NCI-H1436 treated with DMSO at 0.1 percent for 48 hours (cell line): ENCODE results near the gene GTF2H1.

Experiments
- DNase-seq: peaks from one replicate; lab custom pipeline; 2025; lab: John Stamatoyannopoulos, UW

Gene GTF2H1

DNA sequence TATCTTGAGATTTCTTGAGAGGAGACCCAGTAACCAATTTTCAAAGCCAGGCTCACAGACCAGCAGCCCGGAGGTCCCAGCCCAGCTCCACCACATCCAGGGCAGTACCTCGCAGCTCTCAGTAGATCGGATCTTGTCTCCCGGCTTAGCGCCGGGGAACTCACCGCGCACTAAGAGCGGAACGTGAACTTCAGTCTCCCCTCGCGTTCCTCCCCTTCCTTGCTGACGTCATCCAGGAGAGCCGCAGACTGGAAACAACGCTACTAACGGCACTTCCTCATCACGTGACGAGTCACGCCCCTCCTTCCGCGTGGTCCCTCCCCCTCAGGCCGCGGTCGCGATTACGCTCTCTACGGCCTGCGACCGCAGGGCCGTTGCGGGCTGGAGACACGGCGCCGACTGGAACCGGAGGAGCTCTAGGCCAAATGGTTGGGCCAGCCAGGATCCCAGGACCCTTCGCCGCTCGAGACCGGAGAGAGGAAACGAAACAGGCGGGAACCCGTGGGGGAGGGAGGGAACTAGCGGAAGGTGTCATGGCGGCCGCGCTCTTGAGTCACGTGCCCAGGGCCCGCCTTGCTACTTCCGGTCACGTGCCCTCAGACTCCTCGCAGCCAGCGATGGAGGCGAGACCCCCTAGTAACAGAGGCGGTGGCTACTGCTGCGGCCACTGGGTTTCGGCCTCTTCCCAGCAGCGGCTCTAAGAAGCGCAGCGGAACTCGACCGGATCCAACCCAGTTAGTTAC, at the start of gene GTF2H1, which contains the start of gene HPS5:
TSS of gene GTF2H1 (plus strand) at position 599 of the 743 bp plus-strand sequence. CDS start 10,508 bp downstream, outside the sequence.
TSS of gene HPS5 (minus strand) at position 172 of the 743 bp plus-strand sequence. CDS start 4,282 bp downstream, outside the sequence.
- peak; percentile 86 for DNase-seq

- no peak for DNase-seq
Observed at GRCh38 chr11:18277565-18278271, 44.6 kb upstream of the GTF2H1 start.

DNA sequence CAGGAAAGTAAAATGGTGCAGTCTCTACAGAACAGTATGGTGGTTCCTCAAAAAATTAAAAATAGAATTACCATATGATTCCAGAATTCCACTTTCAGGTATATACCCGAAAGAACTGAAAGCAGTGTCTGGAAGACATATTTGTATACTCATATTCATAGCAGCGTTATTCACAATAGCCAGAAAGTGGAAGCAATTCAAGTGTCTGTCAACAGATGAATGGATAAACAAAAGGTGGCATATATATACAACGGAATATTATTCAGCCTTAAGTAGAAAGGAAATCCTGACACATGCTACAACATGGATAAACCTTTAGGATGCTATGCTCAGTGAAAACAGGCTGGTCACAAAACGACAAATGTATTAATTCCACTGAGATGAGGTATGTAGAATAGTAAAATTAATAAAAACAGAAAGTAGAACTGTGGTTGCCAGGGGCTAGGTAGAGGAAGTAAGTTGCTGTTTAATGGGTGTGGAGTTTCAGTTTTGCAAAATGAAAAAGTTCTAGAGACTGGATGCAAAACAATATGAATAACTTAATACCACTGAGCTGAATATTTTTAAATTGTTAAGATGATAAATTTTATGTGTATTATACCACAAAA, 41.8 kb upstream of the GTF2H1 start:
- no peak for DNase-seq

- no peak for DNase-seq
Observed at GRCh38 chr11:18282626-18283025, 39.7 kb upstream of the GTF2H1 start.

GRCh38 chr11:18285841-18286240, 36.5 kb upstream of the GTF2H1 start:
- DNase-seq: no peak

DNA sequence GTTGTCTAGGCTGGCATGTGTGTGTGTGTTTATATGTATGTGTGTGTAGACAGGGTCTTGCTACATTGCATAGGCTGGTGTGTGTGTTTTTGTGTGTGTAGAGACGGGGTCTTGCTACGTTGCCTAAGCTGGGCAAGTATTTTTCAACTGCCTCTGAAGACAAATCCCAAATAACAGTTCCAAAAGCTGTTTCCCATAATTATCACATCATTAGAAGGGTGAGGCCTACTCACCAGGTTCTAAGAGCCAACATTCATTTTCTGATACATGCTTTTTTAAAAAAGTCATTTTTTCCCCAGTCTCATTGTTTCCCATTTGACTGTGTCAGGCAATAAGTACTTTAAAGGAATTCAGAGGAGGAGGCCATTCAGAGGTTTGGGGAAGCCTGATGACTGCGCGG, 33.5 kb upstream of the GTF2H1 start:
- no peak for DNase-seq

DNA sequence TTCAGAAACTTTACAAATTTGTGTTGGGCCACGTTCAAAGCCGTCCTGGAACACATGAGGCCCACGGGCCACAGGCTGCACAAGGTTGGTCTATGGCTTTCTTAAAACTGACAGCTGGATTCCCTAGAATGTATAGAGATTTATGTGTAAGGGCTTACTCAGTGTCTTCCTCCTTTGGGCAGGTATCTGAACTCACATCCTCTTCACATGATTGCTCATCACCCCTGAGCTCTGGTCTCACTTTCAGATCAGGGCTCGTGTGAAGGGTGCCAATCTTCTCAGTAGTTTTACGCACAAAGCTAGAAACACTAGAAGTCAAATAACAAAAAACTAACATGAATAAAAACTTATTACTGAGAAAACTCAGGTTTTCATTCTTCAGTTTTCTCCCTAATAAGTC, 27.5 kb upstream of the GTF2H1 start:
- DNase-seq: no peak

- no peak for DNase-seq
Observed at GRCh38 chr11:18295316-18295715, 27.1 kb upstream of the GTF2H1 start.

DNA sequence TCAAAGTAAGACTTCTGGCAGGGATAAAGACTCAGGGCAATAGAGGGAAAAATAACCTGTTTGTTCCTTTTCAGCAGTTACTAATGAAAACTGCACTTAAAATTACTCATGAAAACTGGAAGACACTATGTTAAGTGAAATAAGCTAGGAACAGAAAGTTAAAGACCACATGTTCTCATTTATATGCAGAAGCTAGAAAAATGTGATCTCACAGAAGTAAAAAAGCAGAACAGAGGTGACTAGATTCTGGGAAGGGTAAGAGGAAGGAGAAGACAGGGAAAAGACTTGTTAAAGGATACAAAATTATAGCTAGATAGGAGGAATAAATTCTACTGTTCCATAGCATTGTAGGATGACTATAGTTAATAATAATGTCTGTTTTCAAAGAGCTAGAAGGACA, 22.6 kb upstream of the GTF2H1 start:
- no peak for DNase-seq

- DNase-seq: no peak
Observed at GRCh38 chr11:18304745-18305144, 17.6 kb upstream of the GTF2H1 start.

DNA sequence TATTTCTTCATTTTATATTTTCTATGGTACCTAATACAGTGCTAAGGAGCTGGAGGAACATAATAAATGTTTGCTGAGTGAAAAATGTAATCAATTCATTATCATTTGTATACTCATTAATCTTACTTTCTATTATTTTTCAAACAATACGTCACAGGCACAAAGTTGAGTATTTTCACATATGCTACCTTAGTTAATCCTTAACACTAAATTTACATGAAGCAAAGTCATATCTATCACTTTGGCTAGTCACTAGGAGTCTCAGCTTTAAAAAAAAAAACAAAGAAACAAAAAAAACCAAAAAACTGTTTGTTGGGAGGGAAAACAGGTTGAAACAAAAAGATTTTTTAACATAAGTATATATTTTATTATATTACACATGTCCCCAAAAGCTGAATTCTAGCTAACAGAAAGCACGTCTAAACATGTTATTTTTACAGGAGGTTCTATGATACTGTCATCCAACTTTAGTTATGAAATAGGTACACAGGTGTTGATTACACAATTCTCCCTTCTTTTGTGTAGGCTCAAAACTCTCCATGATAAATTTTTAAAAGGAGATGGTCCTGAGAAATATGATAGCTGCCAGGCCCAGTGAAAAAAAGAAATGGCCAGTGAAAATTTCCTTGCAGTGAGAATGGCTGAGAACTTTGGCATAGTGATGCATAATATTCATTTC, 14.8 kb upstream of the GTF2H1 start:
- no peak for DNase-seq

DNA sequence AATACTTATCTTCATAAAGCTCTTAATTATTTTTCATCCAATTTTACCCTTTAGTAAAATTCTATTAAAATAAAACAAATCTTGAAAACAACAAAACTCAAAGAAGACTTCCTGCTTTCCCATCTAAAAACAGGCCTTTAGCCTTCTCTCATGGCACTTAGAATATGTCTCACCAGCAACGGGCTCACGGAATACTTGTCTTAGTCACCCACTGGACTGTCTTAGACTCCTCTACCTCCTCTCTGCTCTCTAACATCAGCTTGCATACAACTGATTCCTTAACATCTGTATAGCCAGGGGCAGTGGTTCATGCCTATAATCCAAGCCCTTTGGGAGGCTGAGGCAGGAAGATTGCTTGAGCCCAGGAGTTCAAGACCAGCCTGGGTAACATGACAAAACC, 14.1 kb upstream of the GTF2H1 start:
- no peak for DNase-seq

DNA sequence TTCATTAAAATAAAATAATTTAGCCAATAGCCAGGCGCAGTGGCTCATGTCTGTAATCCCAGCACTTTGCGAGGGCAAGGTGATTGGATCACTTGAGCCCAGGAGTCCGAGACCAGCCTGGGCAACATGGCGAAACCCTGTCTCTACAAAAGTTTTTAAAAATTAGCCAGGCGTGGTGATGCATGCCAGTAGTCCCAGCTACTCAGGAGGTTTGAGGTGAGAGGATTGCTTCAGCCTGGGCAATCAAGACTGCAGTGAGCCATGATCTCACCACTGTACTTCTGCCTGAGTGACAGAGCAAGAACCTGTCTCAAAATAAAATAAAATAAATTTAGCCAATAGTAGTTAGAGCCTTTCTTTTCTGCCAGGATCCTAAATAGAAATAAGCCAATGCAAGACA, 12.7 kb upstream of the GTF2H1 start:
- no peak for DNase-seq

GRCh38 chr11:18310800-18311340, 11.5 kb upstream of the GTF2H1 start:
- no peak for DNase-seq

GRCh38 chr11:18312012-18312411, 10.4 kb upstream of the GTF2H1 start:
- DNase-seq: no peak

DNA sequence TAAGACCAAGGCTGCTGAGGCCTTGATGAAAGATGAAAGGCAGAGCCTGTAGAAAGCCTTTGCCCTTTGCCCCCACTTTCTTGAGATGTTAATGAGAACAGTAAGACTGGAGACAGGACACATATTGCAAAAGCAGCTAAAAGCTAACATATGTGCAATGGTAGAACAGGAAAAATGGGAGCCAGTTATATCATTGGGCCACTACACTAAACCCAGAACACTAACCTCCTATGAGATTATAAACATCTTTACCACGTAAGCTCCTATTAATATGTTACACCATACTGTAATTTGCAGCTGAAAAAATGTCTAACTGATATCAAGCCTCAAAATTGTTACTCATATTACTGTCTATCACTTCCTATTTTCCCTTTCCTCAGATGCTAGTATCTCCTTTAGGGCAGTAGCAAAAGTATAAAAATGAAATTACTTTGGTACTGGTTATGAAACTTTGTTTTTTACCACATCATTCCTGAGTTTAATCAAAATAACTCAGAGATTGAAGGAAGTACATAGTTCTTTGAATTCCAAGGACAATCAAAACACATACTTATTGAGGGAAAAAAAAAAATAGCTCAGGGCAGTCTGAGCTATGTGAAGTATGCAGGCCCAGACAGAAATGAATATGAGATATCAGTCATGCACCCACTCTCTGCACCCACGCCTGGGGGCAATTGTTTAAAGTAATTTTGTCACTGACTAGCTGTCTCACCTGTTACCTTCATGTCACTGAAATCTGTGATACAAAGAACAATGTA, 9.5 kb upstream of the GTF2H1 start:
- no peak for DNase-seq

DNA sequence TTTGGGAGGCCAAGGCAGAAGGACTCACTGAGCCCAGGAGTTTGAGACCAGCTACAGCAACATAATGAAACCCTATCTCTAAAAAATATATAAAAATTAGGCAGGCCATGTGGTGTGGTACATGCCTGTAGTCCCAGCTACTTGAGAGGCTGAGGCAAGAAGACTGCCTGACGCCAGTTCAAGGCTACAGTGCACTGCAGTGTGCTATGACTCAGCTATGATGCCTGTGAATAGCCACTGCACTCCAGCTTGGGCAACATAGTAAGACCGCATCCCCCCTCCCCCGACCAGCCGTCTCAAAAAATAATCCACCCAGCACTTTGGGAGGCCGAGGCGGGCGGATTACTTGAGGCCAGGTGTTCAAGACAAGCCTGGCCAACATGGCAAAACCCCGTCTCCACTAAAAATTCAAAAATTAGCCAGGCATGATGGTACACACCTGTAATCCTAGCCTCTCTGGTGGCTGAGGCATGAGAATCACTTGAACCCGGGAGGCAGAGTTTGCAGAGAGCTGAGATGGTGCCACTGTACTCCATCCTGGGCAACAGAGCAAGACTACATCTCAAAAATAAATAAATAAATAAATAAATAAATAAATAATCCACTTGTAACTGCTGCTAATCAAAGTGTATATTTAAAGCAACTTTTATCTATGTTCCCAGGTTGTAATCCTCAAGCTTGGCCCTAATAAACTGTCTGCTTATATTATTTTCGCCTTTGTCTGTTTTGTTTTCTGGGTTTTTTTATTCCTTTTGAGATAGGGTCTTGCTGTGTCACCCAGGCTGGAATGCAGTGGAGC, 8.2 kb upstream of the GTF2H1 start:
- no peak for DNase-seq

- no peak for DNase-seq
Observed at GRCh38 chr11:18314784-18315523, 7.4 kb upstream of the GTF2H1 start.

- DNase-seq: no peak
Observed at GRCh38 chr11:18315893-18316292, 6.5 kb upstream of the GTF2H1 start.

- no peak for DNase-seq
Observed at GRCh38 chr11:18317551-18317950, 4.8 kb upstream of the GTF2H1 start.
